Ecto neural progenitor cell (in vitro differentiated cells): ENCODE data around the gene GPR17.

Source experiments
- DNase-seq: peaks from one replicate; pipeline ENCODE4 v3.0.0-alpha.2; 2018; ENCODE audit warnings: low spot score

Gene GPR17

GRCh38 chr2:127654838-127655175 is 8.9 kb downstream of the GPR17 start:
- DNase-seq = no peak

DNA sequence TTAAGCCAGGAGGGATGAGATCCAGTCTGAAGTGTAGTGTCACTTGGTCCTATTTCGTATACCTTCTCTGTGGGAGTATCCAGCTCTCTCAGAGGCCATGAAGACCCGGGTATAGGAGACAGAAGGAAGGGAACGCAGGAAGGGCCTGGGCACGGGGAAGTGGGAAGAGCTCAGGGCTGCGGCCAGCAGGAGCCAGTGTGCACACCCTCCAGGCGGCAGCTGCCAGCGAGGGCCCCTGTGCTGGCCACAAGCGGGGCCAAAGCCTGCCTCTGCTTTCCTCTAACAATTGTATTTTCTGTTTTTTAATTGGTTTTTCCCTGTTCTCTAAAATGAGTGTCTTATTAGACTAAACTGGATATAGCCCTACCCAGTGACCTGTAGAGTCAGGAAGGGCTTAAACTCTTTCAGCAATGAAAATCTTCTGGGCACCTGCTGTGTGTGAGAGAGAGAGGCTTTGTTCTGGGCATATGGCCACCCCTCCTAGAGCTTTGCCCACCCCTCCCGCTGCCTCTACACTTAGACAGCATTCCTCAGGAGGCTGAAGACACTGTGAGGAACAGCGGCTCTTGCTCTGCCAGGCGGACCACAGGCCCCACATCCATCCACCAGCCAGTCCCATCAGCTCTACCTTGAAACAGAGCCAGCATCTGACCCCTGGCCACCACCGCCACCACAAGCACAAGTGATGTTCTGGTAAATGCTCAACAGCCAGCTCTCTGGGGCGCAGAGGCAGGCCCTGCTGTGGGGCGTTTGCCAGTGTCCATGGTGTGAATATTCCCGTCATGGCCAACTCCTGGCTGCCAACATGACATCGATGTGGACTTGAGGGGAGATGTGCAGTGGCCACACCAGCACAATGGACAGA is 9.5 kb downstream of the GPR17 start:
- DNase-seq = no peak

DNA sequence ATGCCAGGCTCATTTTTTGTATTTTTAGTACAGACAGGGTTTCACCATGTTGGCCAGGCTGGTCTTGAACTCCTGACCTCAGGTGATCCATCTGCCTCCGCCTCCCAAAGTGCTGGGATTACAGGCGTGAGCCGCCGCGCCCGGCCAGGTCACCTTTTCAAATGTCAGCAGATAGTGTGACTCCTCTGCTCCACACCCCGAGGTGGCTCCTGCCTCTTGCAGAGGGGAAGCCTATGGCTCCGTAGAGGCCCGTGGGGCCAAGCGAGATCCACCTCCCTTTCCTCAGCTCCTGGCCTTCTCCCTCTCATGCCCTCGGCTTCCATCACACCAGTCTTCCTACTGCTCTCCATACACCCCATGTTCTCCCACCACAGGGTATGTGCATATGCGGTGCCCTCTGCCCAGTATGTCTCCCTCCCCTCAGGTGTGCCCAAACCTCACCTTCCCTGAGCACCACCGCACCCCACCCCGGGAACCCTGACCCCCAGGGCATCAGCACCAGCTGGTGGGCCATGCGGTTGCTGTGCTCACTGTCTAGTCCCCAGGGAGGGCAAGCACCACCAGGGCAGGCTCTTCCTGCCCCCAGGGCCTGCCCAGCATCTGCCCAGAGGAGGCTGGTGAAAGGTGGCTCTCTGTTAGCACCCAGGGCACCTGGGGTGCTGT is 10.7 kb downstream of the GPR17 start:
- DNase-seq = no peak

DNA sequence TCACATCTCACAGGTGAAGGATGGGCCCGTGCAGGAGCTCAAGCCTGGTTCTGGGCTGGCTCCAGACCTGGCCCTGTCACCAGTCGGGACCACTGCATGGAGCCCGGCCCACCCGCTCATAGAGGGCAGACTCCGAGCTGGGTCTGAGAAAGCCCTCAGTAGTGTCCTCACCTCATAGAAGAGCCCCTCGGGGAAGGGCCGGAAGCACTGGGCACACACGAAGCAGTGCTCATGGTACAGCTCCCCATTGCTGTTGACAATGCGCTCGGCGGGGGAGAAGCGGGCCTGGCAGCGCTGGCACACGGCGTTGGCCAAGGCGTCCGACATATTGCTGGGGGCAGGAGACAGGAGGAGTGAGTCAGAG is 11.3 kb downstream of the GPR17 start:
- DNase-seq = no peak

DNA sequence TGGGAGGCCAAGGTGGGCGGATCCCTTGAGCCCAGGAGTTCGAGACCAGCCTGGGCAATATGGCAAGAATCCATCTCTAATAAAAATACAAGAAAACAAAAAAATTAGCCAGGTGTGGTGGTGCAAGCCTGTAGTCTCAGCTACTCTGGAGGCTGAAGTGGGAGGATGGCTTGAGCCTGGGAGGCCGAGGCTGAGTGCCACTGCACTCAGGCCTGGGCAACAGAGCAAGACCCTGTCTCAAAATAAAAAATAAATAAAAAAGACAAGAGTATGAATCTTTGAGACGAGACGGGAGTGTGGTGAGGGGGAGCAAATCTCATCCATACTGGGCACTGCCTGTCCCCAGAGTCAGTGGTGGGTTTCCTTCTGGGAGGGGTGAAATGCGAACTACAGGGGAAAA is 12.2 kb downstream of the GPR17 start:
- DNase-seq = no peak

DNA sequence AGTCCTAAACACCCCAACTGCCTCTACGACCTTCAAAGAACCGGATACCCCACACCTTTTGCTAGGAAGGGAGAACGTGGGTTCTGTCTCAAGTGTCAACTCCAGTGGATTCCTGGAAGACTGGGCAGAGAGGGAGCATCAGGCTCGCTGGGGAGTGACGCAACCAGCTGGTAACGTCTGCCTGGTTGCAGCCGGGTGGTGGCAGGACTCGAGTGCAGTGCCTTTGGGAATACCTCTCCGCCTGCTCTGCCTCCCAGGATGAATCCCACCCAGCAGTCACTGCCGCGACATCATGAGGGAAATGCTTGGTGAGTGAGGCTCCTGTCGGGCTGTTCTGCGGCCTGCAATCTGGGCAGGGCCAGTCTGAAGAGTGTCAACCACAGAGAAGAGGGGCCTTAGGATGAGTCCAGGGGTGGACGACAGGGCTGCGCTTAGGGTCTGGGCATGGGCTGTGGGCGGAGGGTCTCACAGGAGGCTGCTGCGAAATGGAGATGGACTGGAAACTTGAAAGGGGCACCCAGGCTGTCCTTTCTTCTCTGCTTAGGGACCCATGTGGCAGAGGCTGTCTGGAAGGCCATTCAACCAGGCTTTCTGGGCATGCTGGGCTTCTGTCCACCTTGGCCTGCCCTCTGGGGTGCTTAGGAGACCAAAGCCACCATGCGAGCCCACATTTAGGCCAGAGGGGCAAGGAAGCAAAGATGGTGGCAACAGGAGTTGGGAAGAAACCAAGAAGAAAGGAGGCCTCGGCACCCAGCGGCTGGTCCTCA is 12.9 kb downstream of the GPR17 start:
- no peak for DNase-seq

DNA sequence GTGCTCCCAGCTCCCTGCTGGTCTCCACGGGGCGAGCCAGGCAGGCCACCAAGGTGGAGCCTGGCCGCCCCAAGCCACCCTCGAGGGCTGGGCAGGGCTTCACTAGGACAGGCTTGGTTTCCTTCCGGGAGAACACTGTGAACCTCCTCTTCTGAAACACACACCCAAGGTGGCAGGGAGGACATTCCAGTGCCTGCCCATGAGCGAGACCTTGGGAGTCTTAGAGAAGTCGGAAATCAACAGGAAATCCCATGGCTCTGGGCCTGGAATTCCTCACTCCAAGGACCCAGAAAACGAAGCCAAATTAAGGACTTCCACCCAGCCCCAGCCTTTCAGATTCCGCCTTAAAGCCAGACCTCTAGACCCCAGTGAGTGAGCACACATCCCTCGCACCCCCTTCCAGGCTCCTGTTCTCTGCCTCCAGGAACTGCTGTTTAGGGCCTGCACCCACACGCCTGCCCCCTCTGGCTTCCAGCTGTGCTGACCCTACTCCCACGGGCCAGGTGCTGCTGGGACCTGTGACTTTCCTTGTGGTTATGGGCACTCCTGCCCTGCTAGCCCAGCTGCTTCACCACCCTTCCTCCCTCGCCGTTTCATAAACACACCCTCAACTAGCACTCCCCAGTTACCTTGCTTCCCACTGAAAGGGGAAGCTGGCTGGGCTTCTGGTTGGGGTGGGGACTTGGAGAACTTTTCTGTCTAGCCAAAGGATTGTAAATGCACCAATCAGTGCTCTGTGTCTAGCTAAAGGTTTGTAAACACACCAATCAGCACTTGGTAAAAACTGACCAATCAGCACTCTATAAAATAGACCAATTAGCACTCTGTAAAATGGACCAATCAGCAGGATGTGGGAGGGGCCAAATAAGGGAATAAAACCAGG is 13.7 kb downstream of the GPR17 start:
- DNase-seq = no peak

GRCh38 chr2:127660291-127660578 is 14.3 kb downstream of the GPR17 start:
- no peak for DNase-seq

DNA sequence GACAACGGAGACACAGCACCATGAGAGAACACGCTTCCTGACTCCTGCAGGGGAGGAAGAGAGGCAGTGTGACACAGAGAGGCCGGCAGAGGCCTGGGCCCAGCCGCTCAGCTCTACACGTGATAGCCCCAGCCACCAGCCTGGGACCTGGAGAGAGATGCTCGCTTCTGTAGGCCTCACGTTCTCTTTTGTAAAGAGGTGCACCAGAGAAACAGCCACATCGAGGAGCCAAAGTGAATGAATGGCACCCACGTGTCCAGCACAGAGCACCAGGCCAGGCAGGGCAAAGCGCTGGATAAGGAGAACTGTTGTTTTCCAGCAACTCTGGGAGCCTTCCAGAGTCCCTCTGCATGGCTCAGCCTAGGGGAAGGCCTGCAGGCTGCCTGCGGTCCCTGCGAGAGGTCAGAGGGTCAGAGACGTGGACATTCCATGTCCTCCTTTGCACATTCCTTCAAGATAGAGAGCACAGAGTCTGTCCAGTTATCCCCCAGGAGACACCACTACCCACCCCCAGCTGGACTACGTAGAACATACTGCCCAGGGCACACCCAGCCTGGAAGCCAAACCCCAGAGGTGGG is 15.2 kb downstream of the GPR17 start:
- DNase-seq = no peak

GRCh38 chr2:127661949-127662510 is 16.1 kb downstream of the GPR17 start:
- DNase-seq = no peak

- no peak for DNase-seq
These were observed 17.1 kb downstream of the GPR17 start for GRCh38 chr2:127662937-127663565.

GRCh38 chr2:127663566-127664064 is 17.7 kb downstream of the GPR17 start:
- peak; percentile 44 for DNase-seq

DNA sequence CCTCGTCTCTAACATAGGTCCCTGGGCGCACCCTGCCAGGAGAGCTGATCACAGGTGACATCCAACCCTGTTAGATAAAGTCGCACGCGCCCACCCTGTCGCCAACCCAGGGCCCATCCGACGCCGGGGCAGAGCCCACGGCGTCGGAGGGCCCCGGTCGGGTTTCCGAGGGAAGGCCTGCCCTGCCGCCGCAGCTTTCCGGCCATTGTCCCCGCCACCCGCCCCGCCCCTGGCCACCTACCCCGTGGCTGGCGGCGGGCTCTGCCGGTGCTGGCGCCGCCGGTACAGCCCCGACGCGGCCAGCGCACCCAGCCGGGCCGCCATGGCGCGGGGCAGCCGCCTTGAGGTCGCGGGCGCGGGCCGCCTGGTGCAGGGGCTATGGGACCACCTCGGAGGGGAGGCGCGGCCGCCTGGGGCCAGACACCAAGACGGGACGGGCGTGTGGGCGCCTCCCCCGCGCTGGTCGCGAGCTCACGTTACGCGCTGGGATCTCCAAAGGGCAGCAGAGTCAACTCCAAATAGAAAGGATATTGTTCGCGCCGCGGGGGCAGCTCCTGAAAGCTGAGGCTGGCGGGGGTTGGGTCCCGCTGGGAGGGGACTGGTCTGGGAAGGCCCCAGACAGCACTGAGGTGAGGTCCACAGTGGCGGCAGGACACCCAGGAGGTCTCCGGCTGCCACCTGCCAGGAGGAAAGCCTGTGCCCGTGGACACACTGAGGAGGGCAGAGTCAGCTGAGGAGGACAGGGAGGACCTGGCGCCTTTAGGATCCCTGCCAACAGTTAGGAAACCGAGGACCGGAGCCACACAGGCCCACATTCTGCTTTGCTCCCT is 18.3 kb downstream of the GPR17 start:
- peak; percentile 74 for DNase-seq

GRCh38 chr2:127664895-127665225 is 18.9 kb downstream of the GPR17 start:
- DNase-seq = no peak

DNA sequence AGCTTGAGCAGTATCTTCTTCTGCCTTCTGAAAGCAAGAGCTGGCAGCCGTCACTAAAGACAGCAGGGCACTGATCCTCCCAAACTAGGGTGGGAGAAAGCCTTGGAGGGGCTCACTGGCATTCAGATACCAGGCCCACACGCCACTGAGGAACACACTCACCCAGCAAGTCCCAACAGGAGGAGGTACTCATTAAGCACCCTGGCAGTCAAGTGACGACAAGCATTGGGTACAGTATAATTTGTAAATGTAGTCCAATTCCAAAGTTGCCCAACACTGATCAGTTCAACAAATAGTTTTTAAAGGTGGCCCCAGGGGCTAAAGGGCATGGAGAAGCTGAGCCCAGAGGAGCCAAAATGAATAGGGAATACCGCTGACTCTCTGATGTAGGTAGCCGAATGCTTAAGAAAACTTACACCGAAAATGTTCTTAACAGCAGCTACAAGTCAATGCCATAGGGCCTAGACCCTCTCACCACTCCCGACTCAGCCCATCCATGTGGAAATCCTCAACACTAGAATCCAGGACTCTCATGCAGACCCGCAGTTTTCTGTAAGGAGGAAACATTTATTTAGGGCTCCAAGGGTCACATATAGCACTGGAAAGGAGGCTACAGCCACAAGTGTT is 19.4 kb downstream of the GPR17 start:
- no peak for DNase-seq

GRCh38 chr2:127669056-127669455 is 23.1 kb downstream of the GPR17 start:
- no peak for DNase-seq

- DNase-seq = no peak
These were observed 24.4 kb downstream of the GPR17 start for GRCh38 chr2:127670055-127670956.

GRCh38 chr2:127670957-127671290 is 25.0 kb downstream of the GPR17 start:
- DNase-seq = no peak
